B cell (primary cell): Measurements from ENCODE around the gene FASLG. TPM values are rescaled to one million over a fixed set of nuclear protein-coding genes. Genes with fewer than 3 reads are reported as not detected.
A peak's percentile ranks its signal among the peaks of the same experiment; 100 is the strongest.

ENCODE experiments used
- ATAC-seq: fragments of 200-7000 bp; cut with Tn5 transposase; one replicate; pipeline ENCODE4 v1.10.0; 2021; ENCODE audit warnings: low read depth, mild to moderate bottlenecking, moderate number of reproducible peaks, moderate library complexity
- CTCF ChIA-PET: fragments of 350-600 bp; sonication (Branson Sonifier 250); formaldehyde crosslinking; loops from one replicate; lab custom pipeline; 2021; ENCODE audit warnings: antibody characterized with exemption, inconsistent platforms; lab: Charles Lee
- POLR2A ChIA-PET: fragments of 350-600 bp; sonication (Branson Sonifier 250); formaldehyde crosslinking; loops from one replicate; lab custom pipeline; 2021; ENCODE audit warnings: antibody characterized with exemption; lab: Charles Lee
- DNase-seq: peaks from one replicate; pipeline ENCODE4 v3.0.0; 2013
- H2AFZ ChIP-seq: 2 replicates; pipeline ENCODE4 v1.6.1; 2012; ENCODE audit warnings: mild to moderate bottlenecking, low read depth, low read length; ENCODE audit not compliant: insufficient read depth, poor library complexity, severe bottlenecking
- H3K27ac ChIP-seq, 2 donors: 1 replicate in 1 of 2; 2 replicates in 1 of 2; pipeline ENCODE4 v1.5.1; 2012 to 2013; ENCODE audit warnings: low read length in 2 of 2, mild to moderate bottlenecking in 2 of 2, moderate library complexity in 1 of 2
- H3K27me3 ChIP-seq, 4 experiments: fragments of 200-600 bp in 1 of 4; sonication (generic) in 1 of 4; replicated peaks in 1 of 4; 1 replicate in 2 of 4; 2 replicates in 2 of 4; pipeline versions ENCODE4 v1.6.1 to v1.7.0; 2013 to 2016; ENCODE audit warnings: low read length in 3 of 4, mild to moderate bottlenecking in 2 of 4, mixed read lengths in 1 of 4, moderate library complexity in 1 of 4; ENCODE audit not compliant: insufficient read depth in 4 of 4, control insufficient read depth in 3 of 4; ENCODE audit errors: control extremely low read depth in 1 of 4
- H3K36me3 ChIP-seq, 2 experiments: replicated peaks in 1 of 2; 1 replicate in 1 of 2; 2 replicates in 1 of 2; pipeline versions ENCODE4 v1.6.1 to v1.7.1; 2013; ENCODE audit warnings: low read length in 1 of 2; ENCODE audit not compliant: insufficient read depth in 2 of 2, control insufficient read depth in 1 of 2; ENCODE audit errors: control extremely low read depth in 1 of 2, extremely low read depth in 1 of 2
- H3K4me1 ChIP-seq, 2 donors: fragments of 200-600 bp in 1 of 2; sonication (generic) in 1 of 2; 1 replicate in 1 of 2; 2 replicates in 1 of 2; pipeline versions ENCODE4 v1.5.1 to v1.6.1; 2013 to 2017; ENCODE audit warnings: low read length in 2 of 2; ENCODE audit not compliant: control insufficient read depth in 2 of 2, insufficient read depth in 2 of 2
- H3K4me2 ChIP-seq: replicated peaks from 2 replicates; pipeline ENCODE3; 2012; ENCODE audit warnings: mild to moderate bottlenecking, low read depth, low read length; ENCODE audit not compliant: poor library complexity, severe bottlenecking
- H3K4me3 ChIP-seq, 5 experiments: fragments of 200-600 bp in 1 of 5; sonication (generic) in 1 of 5; 1 replicate in 3 of 5; 2 replicates in 2 of 5; pipeline versions ENCODE4 v1.5.1 to v1.7.0; 2011 to 2016; ENCODE audit warnings: low read length in 4 of 5, mild to moderate bottlenecking in 4 of 5, low read depth in 2 of 5, control low read depth in 1 of 5, moderate library complexity in 1 of 5; ENCODE audit not compliant: insufficient read depth in 1 of 5; ENCODE audit errors: control extremely low read depth in 1 of 5, extremely low read depth in 1 of 5
- H3K79me2 ChIP-seq: fragments of 200-600 bp; sonication (generic); one replicate; pipeline ENCODE4 v1.6.0; 2016; ENCODE audit warnings: low read length; ENCODE audit not compliant: control insufficient read depth, insufficient read depth
- H3K9ac ChIP-seq: fragments of 200-600 bp; sonication (generic); 2 replicates; pipeline ENCODE4 v1.6.1; 2017; ENCODE audit warnings: mild to moderate bottlenecking, low read length, moderate library complexity
- H3K9me3 ChIP-seq, 3 donors: one replicate each; pipeline versions ENCODE4 v1.6.1 to v1.7.1; 2013; ENCODE audit warnings: low read length in 2 of 3; ENCODE audit not compliant: control insufficient read depth in 2 of 3, insufficient read depth in 1 of 3; ENCODE audit errors: control extremely low read depth in 1 of 3
- H4K20me1 ChIP-seq: 2 replicates; pipeline ENCODE4 v1.6.0; 2012; ENCODE audit warnings: mild to moderate bottlenecking, low read length; ENCODE audit not compliant: insufficient read depth, control insufficient read depth, poor library complexity, severe bottlenecking
- H3K27ac Mint-ChIP-seq: one replicate; pipeline ENCODE4 v1.8.0; 2021; ENCODE audit warnings: mixed read lengths
- H3K27me3 Mint-ChIP-seq: one replicate; pipeline ENCODE4 v1.8.0; 2021; ENCODE audit warnings: mixed read lengths
- H3K4me1 Mint-ChIP-seq: one replicate; pipeline ENCODE4 v1.8.0; 2021; ENCODE audit warnings: mixed read lengths
- H3K4me3 Mint-ChIP-seq: one replicate; pipeline ENCODE4 v1.8.0; 2021; ENCODE audit warnings: mixed read lengths
- H3K9me3 Mint-ChIP-seq: one replicate; pipeline ENCODE4 v1.8.0; 2022; ENCODE audit warnings: mixed read lengths; ENCODE audit not compliant: insufficient read depth
- CTCF ChIP-seq: fragments of 200-600 bp; IDR thresholded peaks from one replicate; pipeline ENCODE4 v1.8.0; 2022; ENCODE audit warnings: antibody characterized with exemption, mild to moderate bottlenecking
- EZH2 ChIP-seq: IDR thresholded peaks from 2 replicates; pipeline ENCODE4 v1.6.1; 2012; ENCODE audit warnings: borderline replicate concordance, low read depth, mild to moderate bottlenecking, moderate library complexity, low read length; ENCODE audit not compliant: insufficient read depth, poor library complexity, severe bottlenecking
- WGBS: methylation state at CpG from one replicate; pipeline ENCODE4 v1.1.5; 2013; ENCODE audit warnings: missing lambda C conversion rate; ENCODE audit not compliant: insufficient coverage; 5-methylcytosine and 5-hydroxymethylcytosine counted together
- intact Hi-C: fragments of 100-400 bp; cut with micrococcal nuclease; formaldehyde crosslinking; loops from one replicate; pipeline ENCODE4 v1.10.0; 2022
- polyA plus RNA-seq: library from polyadenylated mRNA; depleted of rRNA; stranded (reverse); fragments of >200 nt; gene quantifications from 2 replicates; pipeline ENCODE4 v1.2.3, GENCODE V29; 2012
- total RNA-seq, 2 donors: library from RNA; stranded (reverse); fragments of 120-200 nt in 1 of 2; gene quantifications; 1 replicate in 1 of 2; 2 replicates in 1 of 2; pipeline versions ENCODE4 v1.2.3 to v1.2.4, GENCODE V29; 2013 to 2022

The FASLG gene
- total and polyA plus RNA-seq, 2 donors (not counting 1 experiment from before 2014, with no cell fraction given) = 0.15 TPM; not detected in 1

- Mint-ChIP-seq H3K9me3 (no peaks in the 10 kb centered on the region), H3K27me3 (peaks cover 4% of the 10 kb centered on the region), H3K4me3 (peak overlapping the region; percentile 10), H3K4me1 (peaks cover 36% of the 10 kb centered on the region), H3K27ac (no peak overlapping the region)
- Histone ChIP-seq H4K20me1 (no peaks in the 10 kb centered on the region), H3K4me1 (peaks cover 13 to 19% of the 10 kb centered on the region in 2 donors), H3K27ac (no peak overlapping the region), H3K79me2 (no peaks in the 10 kb centered on the region), H3K27me3 (no peaks in the 10 kb centered on the region), H3K4me2 (peak overlapping the region; percentile 49), H3K36me3 (no peaks in the 10 kb centered on the region), H3K9ac (no peak overlapping the region), H3K4me3 (no peak overlapping the region), H3K9me3 (no peaks in the 10 kb centered on the region), H2AFZ (no peak overlapping the region)
- no peak for ATAC-seq
- intact Hi-C loops = no loop called here
- CTCF ChIA-PET = no interaction called here
- DNase-seq = no peak
- WGBS = 81% methylated on average over 5 of the region's 6 CpGs
- POLR2A ChIA-PET = no interaction called here
- TF ChIP-seq EZH2 (no peak), CTCF (no peak)
Measured at GRCh38 chr1:172642970-172643369, 15.9 kb upstream of the FASLG start.

GRCh38 chr1:172646653-172647052 lies 12.2 kb upstream of the FASLG start:
- DNase-seq (no peak), ATAC-seq (no peak)
- peaks cover 24% of the 10 kb centered on the region for H3K4me1 Mint-ChIP-seq
- H3K9me3 ChIP-seq = peaks cover 0 to 1% (median 0%) of the 10 kb centered on the region in 3 donors
- H3K79me2 ChIP-seq = no peaks in the 10 kb centered on the region
- intact Hi-C loops = no loop called here
- no peak overlapping the region for H3K4me3 Mint-ChIP-seq
- no peak overlapping the region for H3K27ac Mint-ChIP-seq
- H3K9me3 Mint-ChIP-seq = no peaks in the 10 kb centered on the region
- H3K4me1 ChIP-seq = peaks cover 13% of the 10 kb centered on the region in 2 donors
- peaks cover 7% of the 10 kb centered on the region for H3K27me3 Mint-ChIP-seq
- H4K20me1 ChIP-seq = no peaks in the 10 kb centered on the region
- CTCF ChIA-PET = no interaction called here
- H3K4me2 ChIP-seq = no peak overlapping the region
- no peaks in the 10 kb centered on the region for H3K27me3 ChIP-seq
- no peak overlapping the region for H2AFZ ChIP-seq
- no peaks in the 10 kb centered on the region for H3K36me3 ChIP-seq
- no peak overlapping the region for H3K27ac ChIP-seq
- WGBS = no CpG with 5 or more reads among the region's 1 CpG
- no peak for TF ChIP-seq EZH2
- TF ChIP-seq CTCF = no peak
- POLR2A ChIA-PET = no interaction called here
- no peak overlapping the region for H3K4me3 ChIP-seq
- H3K9ac ChIP-seq = no peak overlapping the region
